Transverse colon (tissue), 4 donors: Measurements from ENCODE around the gene STARD9. TPM values are rescaled to one million over a fixed set of nuclear protein-coding genes. Genes with fewer than 3 reads are reported as not detected.

Experiments
- DNase-seq: peaks from one replicate; pipeline ENCODE4 v3.0.0-alpha.2; 2019
- H3K27ac ChIP-seq, 4 donors: fragments of 200-600 bp; sonication (generic); 2 replicates each; pipeline ENCODE4 v1.5.1; 2016 to 2018; ENCODE audit warnings: inconsistent platforms in 4 of 4
- H3K27me3 ChIP-seq: fragments of 200-600 bp; sonication (generic); 2 replicates; pipeline ENCODE4 v1.5.1; 2017; ENCODE audit warnings: inconsistent platforms
- H3K36me3 ChIP-seq, 4 donors: fragments of 200-600 bp; sonication (generic); 2 replicates each; pipeline ENCODE4 v1.5.1; 2017 to 2019; ENCODE audit warnings: inconsistent platforms in 4 of 4
- H3K4me1 ChIP-seq, 4 donors: fragments of 200-600 bp; sonication (generic); 2 replicates each; pipeline ENCODE4 v1.5.1; 2017 to 2020; ENCODE audit warnings: inconsistent platforms in 4 of 4
- H3K4me3 ChIP-seq, 4 donors: fragments of 200-600 bp; sonication (generic); 1 replicate in 1 of 4; 2 replicates in 3 of 4; pipeline versions ENCODE4 v1.5.1 to v1.6.1; 2017 to 2019; ENCODE audit warnings: inconsistent platforms in 4 of 4
- H3K9me3 ChIP-seq, 2 donors: fragments of 200-600 bp; sonication (generic); 2 replicates each; pipeline ENCODE4 v1.5.1; 2017 to 2019; ENCODE audit warnings: inconsistent platforms in 2 of 2
- CTCF ChIP-seq, 5 experiments: fragments of 200-600 bp in 3 of 5; fragments of 450-650 bp in 2 of 5; sonication (generic) in 3 of 5; IDR thresholded peaks; 1 replicate in 2 of 5; 2 replicates in 3 of 5; pipeline ENCODE4 v1.5.1; 2016 to 2017; ENCODE audit warnings: antibody characterized with exemption in 5 of 5, inconsistent platforms in 3 of 5, mild to moderate bottlenecking in 2 of 5, moderate library complexity in 1 of 5
- EP300 ChIP-seq: sonication (generic); formaldehyde crosslinking; IDR thresholded peaks from one replicate; pipeline ENCODE4 v1.6.1; 2017; ENCODE audit warnings: antibody characterized with exemption, low read depth
- POLR2A ChIP-seq: fragments of 450-650 bp; IDR thresholded peaks from one replicate; pipeline ENCODE4 v1.6.1; 2016; ENCODE audit warnings: antibody characterized with exemption, mild to moderate bottlenecking, moderate library complexity
- POLR2AphosphoS5 ChIP-seq, 3 donors: sonication (generic); formaldehyde crosslinking; IDR thresholded peaks; one replicate each; pipeline ENCODE4 v1.6.1; 2016; ENCODE audit warnings: antibody characterized with exemption in 3 of 3
- WGBS, 2 donors: methylation state at CpG; one replicate each; pipeline ENCODE4 v1.1.5; 2018; ENCODE audit warnings: low coverage in 1 of 2; 5-methylcytosine and 5-hydroxymethylcytosine counted together
- in situ Hi-C, 4 donors: fragments of 200-750 bp; cut with MboI; loops; one replicate each; pipeline versions ENCODE4 v1.15.0 to v1.15.1; 2017; ENCODE audit warnings: low sequenced_read_pairs in 3 of 4, low pct_ligation_motif_present in 1 of 4, low pct_unique_long_range_greater_than_20kb in 1 of 4
- intact Hi-C: fragments of 100-400 bp; cut with DNase I; formaldehyde crosslinking; loops from one replicate; pipeline ENCODE4 v1.15.1; 2023; ENCODE audit warnings: low total_unique reads
- total RNA-seq, 4 donors: library from RNA; depleted of rRNA; stranded (reverse); fragments of >200 nt; gene quantifications; one replicate each; pipeline ENCODE4 v1.1.0, GENCODE V29; 2016

The STARD9 gene
- total RNA-seq, 4 donors from 2014 or later, result 11.1 to 52.5 (median 22.4) TPM

GRCh38 chr15:42730536-42730935 is 155.1 kb downstream of the STARD9 start:
- in situ Hi-C loops (loop anchor here in 3 of 4 donors (10.0 to 25.0 kb wide), 2 partner anchors 182 to 194 kb away; partner anchors contain the start of gene TTBK2 (in 3 of the 3)), intact Hi-C loops (no loop called here)
- Histone ChIP-seq H3K36me3 (peaks cover 0 to 39% (median 15%) of the 10 kb centered on the region in 4 donors), H3K4me1 (peaks cover 0 to 5% (median 3%) of the 10 kb centered on the region in 4 donors), H3K9me3 (no peaks in the 10 kb centered on the region), H3K4me3 (no peak overlapping the region), H3K27ac (no peak overlapping the region), H3K27me3 (no peaks in the 10 kb centered on the region)
- TF ChIP-seq CTCF (IDR thresholded peaks at IDR 0.05) (no peak), POLR2AphosphoS5 (IDR thresholded peaks at IDR 0.05) (no peak), POLR2A (no peak), EP300 (no peak)
- 97% methylated on average over 14 of the region's 14 CpGs; no CpG with 5 or more reads in 1 of the 2 donors for WGBS, 2 donors
- DNase-seq, result no peak

- no peak for DNase-seq
- Histone ChIP-seq H3K4me3 (no peak overlapping the region), H3K36me3 (peaks cover 0 to 32% (median 12%) of the 10 kb centered on the region in 4 donors), H3K27ac (no peak overlapping the region), H3K4me1 (peaks cover 0 to 12% (median 9%) of the 10 kb centered on the region in 4 donors), H3K9me3 (no peaks in the 10 kb centered on the region), H3K27me3 (no peaks in the 10 kb centered on the region)
- WGBS, 2 donors, result 71 to 90% methylated on average over 1 to 6 of the region's 6 CpGs
- in situ Hi-C loops, result loop anchor here in 3 of 4 donors (10.0 to 25.0 kb wide), 2 partner anchors 181 to 193 kb away; partner anchors contain the start of gene TTBK2 (in 3 of the 3)
- no peak for TF ChIP-seq POLR2A
- no peak for TF ChIP-seq POLR2AphosphoS5 (IDR thresholded peaks at IDR 0.05)
- no peak for TF ChIP-seq CTCF (IDR thresholded peaks at IDR 0.05)
- TF ChIP-seq EP300, result no peak
- intact Hi-C loops, result no loop called here
Observed at GRCh38 chr15:42731461-42731860, 156.1 kb downstream of the STARD9 start.

- Histone ChIP-seq H3K4me1 (peaks cover 0 to 15% (median 10%) of the 10 kb centered on the region in 4 donors), H3K4me3 (no peak overlapping the region), H3K36me3 (peaks cover 0 to 32% (median 11%) of the 10 kb centered on the region in 4 donors), H3K27ac (no peak overlapping the region), H3K9me3 (no peaks in the 10 kb centered on the region), H3K27me3 (no peaks in the 10 kb centered on the region)
- TF ChIP-seq CTCF (IDR thresholded peaks at IDR 0.05), result no peak
- TF ChIP-seq POLR2AphosphoS5 (IDR thresholded peaks at IDR 0.05), result no peak
- no peak for TF ChIP-seq POLR2A
- no peak for TF ChIP-seq EP300
- in situ Hi-C loops, result loop anchor here in 3 of 4 donors (10.0 to 25.0 kb wide), 2 partner anchors 180 to 193 kb away; partner anchors contain the start of gene TTBK2 (in 3 of the 3)
- no peak for DNase-seq
- intact Hi-C loops, result no loop called here
- 86 to 100% methylated on average over 2 to 15 of the region's 15 CpGs for whole genome bisulfite sequencing, 2 donors
Observed at GRCh38 chr15:42732095-42732827, 156.9 kb downstream of the STARD9 start.

GRCh38 chr15:42733027-42733426 is 157.6 kb downstream of the STARD9 start:
- Histone ChIP-seq H3K36me3 (peaks cover 0 to 32% (median 10%) of the 10 kb centered on the region in 4 donors), H3K27ac (no peak overlapping the region), H3K27me3 (no peaks in the 10 kb centered on the region), H3K4me3 (no peak overlapping the region), H3K4me1 (peaks cover 0 to 18% (median 16%) of the 10 kb centered on the region in 4 donors), H3K9me3 (no peaks in the 10 kb centered on the region)
- 93 to 94% methylated on average over 5 to 11 of the region's 11 CpGs for whole genome bisulfite sequencing, 2 donors
- DNase-seq, result no peak
- TF ChIP-seq POLR2A (no peak), POLR2AphosphoS5 (IDR thresholded peaks at IDR 0.05) (no peak), CTCF (IDR thresholded peaks at IDR 0.05) (no peak), EP300 (no peak)
- in situ Hi-C loops, result loop anchor here in 3 of 4 donors (10.0 to 25.0 kb wide), 2 partner anchors 179 to 192 kb away; partner anchors contain the start of gene TTBK2 (in 3 of the 3)
- intact Hi-C loops, result no loop called here
